HG02852 (cell line): ENCODE measurements around the gene INPP4B.

ENCODE experiments used
- ATAC-seq: cut with Tn5 transposase; IDR thresholded peaks from one replicate; pipeline ENCODE4 v1.9.1; 2021; ENCODE audit warnings: mild to moderate bottlenecking, moderate library complexity; ENCODE audit not compliant: unreplicated experiment

Gene INPP4B

GRCh38 chr4:142583708-142584107 is 262.4 kb downstream of the INPP4B start:
- ATAC-seq = no peak

GRCh38 chr4:142582340-142582739 is 263.8 kb downstream of the INPP4B start:
- no peak for ATAC-seq

GRCh38 chr4:142581881-142582280 is 264.2 kb downstream of the INPP4B start:
- ATAC-seq = no peak

DNA sequence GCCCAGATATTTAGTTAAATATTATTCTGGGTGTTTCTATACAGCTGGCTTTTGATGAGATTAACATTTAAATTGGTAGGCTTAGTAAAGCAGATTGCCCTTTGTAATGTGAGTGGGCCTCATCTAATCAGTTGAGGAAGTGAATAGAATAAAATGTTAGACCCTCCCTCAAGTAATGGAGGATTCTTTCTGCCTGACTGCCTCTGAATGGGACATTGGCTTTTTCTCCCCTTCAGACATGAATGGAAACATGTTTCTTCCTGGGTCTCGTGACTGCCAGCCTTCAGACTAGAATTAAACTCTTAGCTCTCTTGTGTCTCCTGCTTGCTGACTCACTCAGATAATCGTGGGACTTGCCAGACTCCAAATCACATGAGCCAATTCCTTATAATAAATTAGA is 266.7 kb downstream of the INPP4B start:
- ATAC-seq = no peak

- ATAC-seq = peak; percentile 71
These were observed 271.8 kb downstream of the INPP4B start for GRCh38 chr4:142574306-142574705.

DNA sequence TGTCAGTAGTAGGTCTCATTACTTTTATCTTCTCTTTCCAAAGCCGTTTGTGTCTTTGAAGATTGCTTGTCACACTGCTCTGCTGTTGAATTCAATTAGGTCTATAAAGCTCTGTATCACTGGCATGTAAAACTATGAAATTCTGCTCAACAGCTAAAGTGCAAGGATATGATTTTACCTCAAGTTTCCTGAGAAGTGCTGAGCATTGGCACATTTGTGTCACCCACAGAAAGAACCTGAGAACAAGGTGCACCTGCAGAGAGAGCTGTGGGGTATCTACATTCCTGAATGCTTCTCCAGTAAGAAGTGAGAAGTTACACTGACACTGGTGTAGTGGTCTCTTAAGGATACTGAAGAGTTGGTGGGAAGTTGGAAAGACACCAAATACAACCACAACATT is 274.0 kb downstream of the INPP4B start:
- ATAC-seq = no peak

- no peak for ATAC-seq
These were observed 278.3 kb downstream of the INPP4B start for GRCh38 chr4:142567620-142568451.

DNA sequence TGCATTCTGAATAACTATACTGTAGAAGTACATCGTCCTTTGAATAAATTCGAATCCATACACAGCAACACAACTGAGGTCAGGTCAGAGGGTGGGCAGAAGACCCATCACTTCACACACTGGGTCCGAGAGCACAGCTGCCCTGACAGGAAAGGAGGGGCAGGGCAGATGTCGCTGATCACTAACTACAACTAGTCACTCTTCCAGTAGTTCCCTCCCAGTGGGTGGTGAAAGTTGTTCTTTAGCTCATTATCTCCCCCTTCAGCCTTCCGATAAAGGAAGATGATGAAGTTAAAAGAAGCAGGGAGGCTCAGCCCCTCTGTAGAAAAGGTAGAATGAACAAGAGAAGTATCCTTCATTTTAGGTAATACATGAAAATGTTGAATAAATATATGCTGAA is 278.9 kb downstream of the INPP4B start:
- ATAC-seq = no peak

GRCh38 chr4:142566777-142567176 is 279.3 kb downstream of the INPP4B start:
- ATAC-seq = no peak

DNA sequence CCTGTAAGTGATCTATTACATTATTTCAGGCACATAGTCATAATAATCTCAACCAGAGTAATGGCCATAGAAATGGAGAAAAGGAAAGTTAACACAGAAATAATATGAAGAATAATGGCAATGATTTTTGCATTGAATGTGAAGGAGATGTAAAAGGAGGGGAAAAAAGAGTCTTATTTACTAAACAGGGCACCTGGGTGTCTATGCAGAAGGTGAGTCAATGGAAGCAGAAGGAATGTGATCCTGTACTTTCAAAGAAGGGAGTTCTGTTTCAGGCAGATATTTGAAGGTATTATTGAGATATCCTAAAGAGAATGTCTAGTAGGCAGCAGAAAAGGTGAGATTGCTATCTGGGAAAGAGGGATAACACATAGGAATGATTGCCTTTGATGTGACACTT is 279.9 kb downstream of the INPP4B start:
- no peak for ATAC-seq

GRCh38 chr4:142565771-142566170 is 280.3 kb downstream of the INPP4B start:
- ATAC-seq = no peak

- no peak for ATAC-seq
These were observed 282.3 kb downstream of the INPP4B start for GRCh38 chr4:142563682-142564291.

DNA sequence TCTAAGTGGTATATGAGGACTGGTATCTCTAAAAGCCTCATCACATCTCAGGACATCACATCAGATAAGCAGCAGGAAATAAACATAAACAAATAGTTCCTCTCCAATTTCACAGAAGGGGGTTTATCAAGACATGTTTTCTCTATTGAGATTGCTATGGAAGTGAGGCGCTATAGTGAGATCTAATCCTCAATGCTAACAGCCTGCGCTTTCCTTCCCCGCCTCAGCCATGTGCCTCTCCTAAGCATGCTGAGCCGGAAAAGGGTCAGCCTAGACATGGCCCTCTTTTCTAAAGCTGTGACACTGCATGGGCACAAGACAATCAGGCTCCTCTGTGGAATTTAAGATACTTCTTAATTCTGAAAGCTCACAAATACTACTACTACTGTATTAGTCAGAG is 286.1 kb downstream of the INPP4B start:
- ATAC-seq = no peak

DNA sequence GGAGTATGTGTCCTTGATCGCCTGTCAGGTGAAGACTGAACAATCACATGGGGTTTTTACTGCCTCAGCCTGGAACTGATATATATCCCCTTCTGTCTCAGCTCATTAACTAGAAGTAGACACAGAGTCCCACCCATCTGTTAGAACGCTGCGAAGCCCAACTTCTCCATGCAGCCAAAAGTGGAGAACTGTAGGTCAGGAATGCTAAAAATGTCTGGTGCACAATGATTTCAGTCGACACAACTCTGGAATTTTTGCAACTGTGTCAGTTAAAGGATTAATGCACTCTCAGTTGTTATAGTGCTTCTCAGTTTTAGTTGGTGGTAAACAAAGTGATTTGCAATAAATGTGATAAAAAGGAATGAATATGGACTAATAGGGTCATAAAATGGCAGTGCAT is 287.2 kb downstream of the INPP4B start:
- ATAC-seq = no peak

DNA sequence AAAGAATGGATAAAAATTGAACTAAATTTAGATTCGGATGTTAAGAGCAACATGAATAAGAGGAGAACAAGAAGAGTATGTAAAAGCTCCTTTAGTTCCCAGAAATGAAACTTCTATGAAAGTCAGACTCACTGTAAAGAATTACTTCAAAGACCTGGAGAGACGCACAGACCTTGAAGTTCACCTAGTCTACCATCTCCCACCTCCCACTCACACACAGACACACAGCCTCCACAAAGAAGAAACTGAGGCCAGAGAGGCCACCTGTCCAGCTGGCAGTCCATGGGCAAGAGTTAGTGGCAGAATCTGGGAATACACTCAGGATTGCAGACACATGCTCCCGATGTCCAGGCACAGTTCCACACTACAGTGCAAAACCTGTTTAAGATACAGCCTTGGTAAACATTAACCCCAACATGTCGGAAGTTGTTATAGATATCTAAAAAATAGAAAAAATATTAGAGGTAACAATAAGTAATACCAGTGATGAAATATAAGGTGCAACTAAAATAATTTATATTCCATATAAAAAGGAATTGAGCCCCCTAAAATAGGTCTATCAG is 288.8 kb downstream of the INPP4B start:
- ATAC-seq = no peak

- ATAC-seq = no peak
These were observed 289.4 kb downstream of the INPP4B start for GRCh38 chr4:142556570-142557238.

- no peak for ATAC-seq
These were observed 290.1 kb downstream of the INPP4B start for GRCh38 chr4:142556048-142556447.

GRCh38 chr4:142554412-142554811 is 291.7 kb downstream of the INPP4B start:
- no peak for ATAC-seq

- no peak for ATAC-seq
These were observed 294.4 kb downstream of the INPP4B start for GRCh38 chr4:142551517-142552305.

GRCh38 chr4:142550965-142551364 is 295.1 kb downstream of the INPP4B start:
- no peak for ATAC-seq
